NT2/D1 (cell line): Measurements from ENCODE around the gene GARNL3.

Experiments used
- DNase-seq: peaks from one replicate; pipeline ENCODE4 v3.0.0-alpha.2; 2011; ENCODE audit warnings: low read depth, low spot score
- H3K27me3 ChIP-seq: 2 replicates; pipeline ENCODE4 v1.6.0; 2011; ENCODE audit warnings: mild to moderate bottlenecking; ENCODE audit not compliant: insufficient read length, insufficient read depth
- H3K36me3 ChIP-seq: 2 replicates; pipeline ENCODE4 v1.6.1; 2011; ENCODE audit warnings: mild to moderate bottlenecking, low read length, mixed read lengths; ENCODE audit not compliant: insufficient read depth, insufficient read length
- H3K4me1 ChIP-seq: 2 replicates; pipeline ENCODE4 v1.5.1; 2011; ENCODE audit not compliant: insufficient read depth, insufficient read length
- H3K4me3 ChIP-seq: 2 replicates; pipeline ENCODE4 v1.5.1; 2011; ENCODE audit warnings: low read depth; ENCODE audit not compliant: insufficient read length
- H3K9ac ChIP-seq: 2 replicates; pipeline ENCODE4 v1.6.0; 2011; ENCODE audit warnings: low read depth; ENCODE audit not compliant: insufficient read length
- H3K9me3 ChIP-seq: 2 replicates; pipeline ENCODE4 v1.5.1; 2011; ENCODE audit warnings: mild to moderate bottlenecking, low read length; ENCODE audit not compliant: insufficient read depth
- SUZ12 ChIP-seq: IDR thresholded peaks from 2 replicates; pipeline ENCODE4 v1.6.1; 2011; ENCODE audit not compliant: insufficient read length, insufficient read depth; ENCODE audit errors: extremely low read depth
- YY1 ChIP-seq: IDR thresholded peaks from 2 replicates; pipeline ENCODE4 v1.6.1; 2011; ENCODE audit not compliant: insufficient read length, insufficient read depth
- ZNF274 ChIP-seq: IDR thresholded peaks from 2 replicates; pipeline ENCODE4 v1.6.1; 2011; ENCODE audit warnings: mild to moderate bottlenecking, low read depth, low read length

GARNL3 gene

DNA sequence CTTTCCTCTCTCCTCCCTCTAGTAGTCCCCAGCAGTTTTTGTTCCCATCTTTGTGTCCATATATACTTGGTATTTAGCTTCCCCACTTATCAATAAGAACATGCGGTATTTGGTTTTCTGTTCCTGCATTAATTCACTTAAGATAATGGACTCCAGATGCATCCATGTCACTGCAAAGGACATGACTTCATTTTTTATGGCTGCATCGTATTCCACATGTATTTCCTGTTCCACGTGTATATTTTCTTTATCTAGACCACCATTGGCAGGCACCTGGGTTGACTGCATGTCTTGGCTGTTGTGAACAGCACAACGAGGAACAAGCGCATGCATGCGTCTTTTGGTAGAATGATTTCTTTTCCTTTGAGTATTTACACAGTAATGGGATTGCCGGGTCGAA lies 165.8 kb downstream of the GARNL3 start:
- H3K4me3 ChIP-seq = no peak overlapping the region
- TF ChIP-seq YY1 (no peak), ZNF274 (no peak), SUZ12 (no peak)
- no peaks in the 10 kb centered on the region for H3K4me1 ChIP-seq
- no peaks in the 10 kb centered on the region for H3K9me3 ChIP-seq
- peaks cover 62% of the 10 kb centered on the region for H3K36me3 ChIP-seq
- no peaks in the 10 kb centered on the region for H3K27me3 ChIP-seq
- no peak for DNase-seq
- H3K9ac ChIP-seq = no peak overlapping the region

DNA sequence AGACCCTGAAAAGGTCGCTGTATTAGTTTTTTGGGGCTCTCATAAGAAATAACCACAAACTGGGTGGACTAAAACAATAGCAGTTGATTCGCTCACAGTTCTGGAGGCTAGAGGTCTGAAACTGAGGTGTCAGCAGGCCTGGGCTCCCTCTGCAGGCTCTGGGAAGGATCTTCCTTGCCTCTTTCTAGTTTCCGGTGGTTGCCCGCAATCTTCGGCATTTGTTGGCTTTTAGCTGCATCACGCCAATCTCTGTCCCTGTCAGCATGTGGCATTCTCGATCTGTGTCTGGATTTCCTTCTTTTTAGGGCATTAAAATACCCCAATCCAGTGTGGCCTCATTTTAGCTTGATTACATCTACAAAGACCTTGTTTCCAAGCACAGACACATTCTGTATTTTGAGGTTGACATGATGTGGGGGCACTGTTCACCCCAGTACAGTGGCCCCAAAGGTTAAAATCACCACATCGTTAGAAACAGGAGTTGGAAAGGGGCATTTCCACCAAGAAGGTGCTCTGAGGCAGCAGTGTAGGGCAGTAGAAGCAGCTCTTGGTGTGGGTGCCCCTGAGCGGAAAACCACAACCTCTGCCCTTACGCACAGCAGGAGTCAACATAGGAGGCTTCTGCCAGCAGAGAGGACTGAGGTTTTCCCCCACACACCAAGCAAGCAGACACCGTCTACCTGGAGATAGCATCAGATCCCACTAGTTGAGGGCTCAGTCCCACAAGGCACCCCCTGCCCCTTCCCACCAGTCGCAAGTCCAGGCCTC lies 173.1 kb downstream of the GARNL3 start:
- no peak for DNase-seq
- Histone ChIP-seq H3K4me3 (no peak overlapping the region), H3K9ac (no peak overlapping the region), H3K27me3 (no peaks in the 10 kb centered on the region), H3K36me3 (peaks cover 87% of the 10 kb centered on the region), H3K9me3 (no peaks in the 10 kb centered on the region; the same call in 1 of the 2 replicates), H3K4me1 (no peaks in the 10 kb centered on the region)
- no peak for TF ChIP-seq YY1
- no peak for TF ChIP-seq ZNF274
- no peak for TF ChIP-seq SUZ12

DNA sequence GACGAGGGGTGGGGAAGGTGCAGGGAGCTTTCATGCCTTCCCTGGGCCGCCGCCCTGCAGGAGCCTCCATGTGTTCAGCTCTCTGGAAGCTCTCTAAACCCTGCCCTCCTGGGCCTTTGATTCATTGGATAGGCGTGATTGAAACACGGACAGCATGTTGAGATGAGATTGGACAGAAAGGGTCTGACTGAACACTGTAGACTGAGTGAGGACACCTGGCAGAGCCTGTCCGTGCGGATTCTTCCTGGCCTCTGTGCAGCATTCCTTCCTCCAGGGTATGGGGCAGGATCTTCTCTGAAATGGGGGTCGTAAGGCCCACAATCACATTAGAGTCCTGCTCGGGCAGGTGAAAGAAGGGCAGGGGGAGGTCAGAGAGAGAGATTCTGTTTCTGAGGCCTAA lies 173.8 kb downstream of the GARNL3 start:
- Histone ChIP-seq H3K4me1 (no peaks in the 10 kb centered on the region), H3K4me3 (no peak overlapping the region), H3K9me3 (no peaks in the 10 kb centered on the region; the same call in 1 of the 2 replicates), H3K27me3 (no peaks in the 10 kb centered on the region), H3K36me3 (peaks cover 87% of the 10 kb centered on the region), H3K9ac (no peak overlapping the region)
- DNase-seq = no peak
- no peak for TF ChIP-seq ZNF274
- no peak for TF ChIP-seq YY1
- TF ChIP-seq SUZ12 = no peak
